Left lung (tissue), 10 donors: ENCODE results near the gene DENND1A. TPM values are rescaled to one million over a fixed set of nuclear protein-coding genes. Genes with fewer than 3 reads are reported as not detected.

Experiments
- ATAC-seq: fragments of 200-7000 bp; cut with Tn5 transposase; one replicate; pipeline ENCODE4 v1.9.1; 2020; ENCODE audit warnings: moderate library complexity
- DNase-seq, 4 donors: peaks; one replicate each; pipeline ENCODE4 v3.0.0-alpha.2; 2013 to 2020
- H3K27ac ChIP-seq, 2 donors: fragments of 200-600 bp; sonication (generic) in 1 of 2; one replicate each; pipeline versions ENCODE4 v1.5.0 to v1.8.0; 2020 to 2021
- H3K27me3 ChIP-seq, 2 donors: fragments of 200-600 bp; sonication (generic) in 1 of 2; one replicate each; pipeline versions ENCODE4 v1.5.0 to v1.8.0; 2020 to 2021
- H3K36me3 ChIP-seq, 2 donors: fragments of 200-600 bp; sonication (generic) in 1 of 2; one replicate each; pipeline versions ENCODE4 v1.5.0 to v1.8.0; 2020 to 2021
- H3K4me1 ChIP-seq, 2 donors: fragments of 200-600 bp; one replicate each; pipeline ENCODE4 v1.8.0; 2021
- H3K4me3 ChIP-seq, 2 donors: fragments of 200-600 bp; sonication (generic) in 1 of 2; one replicate each; pipeline versions ENCODE4 v1.5.0 to v1.8.0; 2020 to 2021; ENCODE audit warnings: mild to moderate bottlenecking in 1 of 2
- H3K9me3 ChIP-seq, 2 donors: fragments of 200-600 bp; sonication (generic) in 1 of 2; one replicate each; pipeline versions ENCODE4 v1.5.0 to v1.8.0; 2020 to 2021
- intact Hi-C, 2 donors: fragments of 100-400 bp; cut with DNase I; formaldehyde crosslinking; loops; one replicate each; pipeline versions ENCODE4 v1.11.2 to v1.14.2; 2022
- polyA plus RNA-seq, 6 donors: library from polyadenylated mRNA; unstranded; fragments of 120-200 nt; gene quantifications; one replicate each; pipeline ENCODE4 v1.2.1, GENCODE V29; 2013; ENCODE audit not compliant: insufficient read length in 6 of 6
- total RNA-seq, 2 donors: library from RNA; stranded (reverse); fragmentation: NEBNext Ultra II Directional; extraction: Animal tissue kit (Norgen Biotek cat#: 25700); gene quantifications; one replicate each; pipeline ENCODE4 v1.2.1, GENCODE V29; 2021
- TF ChIP-seq, protein P1 (sequence below), 2 donors: fragments of 200-600 bp; sonication (generic) in 1 of 2; IDR thresholded peaks; one replicate each; pipeline versions ENCODE4 v1.5.0 to v1.8.0; 2021; ENCODE audit warnings: antibody characterized with exemption in 2 of 2
- donor health status: DM: no; HTN: yes; CAD: no.
- donor health status: DM: no; HTN: no; CAD: no.

The DENND1A gene
- total and polyA plus RNA-seq, 8 donors, result 8.3 to 23.2 (median 9.7) TPM

GRCh38 chr9:123525957-123526356 lies 404.0 kb downstream of the DENND1A start:
- H3K9me3 ChIP-seq, result peaks cover 0 to 9% of the 10 kb centered on the region in 2 donors
- no peaks in the 10 kb centered on the region for H3K4me1 ChIP-seq
- no peak overlapping the region for H3K4me3 ChIP-seq

GRCh38 chr9:123525424-123525823 lies 404.5 kb downstream of the DENND1A start:
- H3K36me3 ChIP-seq, result no peaks in the 10 kb centered on the region
- DNase-seq, result no peak
- peaks cover 0 to 3% of the 10 kb centered on the region in 2 donors for H3K9me3 ChIP-seq
- TF ChIP-seq, protein P1, sequence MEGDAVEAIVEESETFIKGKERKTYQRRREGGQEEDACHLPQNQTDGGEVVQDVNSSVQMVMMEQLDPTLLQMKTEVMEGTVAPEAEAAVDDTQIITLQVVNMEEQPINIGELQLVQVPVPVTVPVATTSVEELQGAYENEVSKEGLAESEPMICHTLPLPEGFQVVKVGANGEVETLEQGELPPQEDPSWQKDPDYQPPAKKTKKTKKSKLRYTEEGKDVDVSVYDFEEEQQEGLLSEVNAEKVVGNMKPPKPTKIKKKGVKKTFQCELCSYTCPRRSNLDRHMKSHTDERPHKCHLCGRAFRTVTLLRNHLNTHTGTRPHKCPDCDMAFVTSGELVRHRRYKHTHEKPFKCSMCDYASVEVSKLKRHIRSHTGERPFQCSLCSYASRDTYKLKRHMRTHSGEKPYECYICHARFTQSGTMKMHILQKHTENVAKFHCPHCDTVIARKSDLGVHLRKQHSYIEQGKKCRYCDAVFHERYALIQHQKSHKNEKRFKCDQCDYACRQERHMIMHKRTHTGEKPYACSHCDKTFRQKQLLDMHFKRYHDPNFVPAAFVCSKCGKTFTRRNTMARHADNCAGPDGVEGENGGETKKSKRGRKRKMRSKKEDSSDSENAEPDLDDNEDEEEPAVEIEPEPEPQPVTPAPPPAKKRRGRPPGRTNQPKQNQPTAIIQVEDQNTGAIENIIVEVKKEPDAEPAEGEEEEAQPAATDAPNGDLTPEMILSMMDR (IDR thresholded peaks at IDR 0.05), result no peak
- no peak overlapping the region for H3K4me3 ChIP-seq
- no peaks in the 10 kb centered on the region for H3K27me3 ChIP-seq
- no peak overlapping the region for H3K27ac ChIP-seq
- no peaks in the 10 kb centered on the region for H3K4me1 ChIP-seq
- intact Hi-C loops, result no loop called here
- no peak for ATAC-seq

More at GRCh38 chr9:123525957-123526356, 404.0 kb downstream of the DENND1A start:
- no peaks in the 10 kb centered on the region for H3K27me3 ChIP-seq
- DNase-seq, result no peak
- H3K36me3 ChIP-seq, result no peaks in the 10 kb centered on the region
- intact Hi-C loops, result no loop called here
- ATAC-seq, result no peak
- no peak overlapping the region for H3K27ac ChIP-seq
- TF ChIP-seq, protein P1 (IDR thresholded peaks at IDR 0.05), result no peak

- H3K9me3 ChIP-seq, result no peaks in the 10 kb centered on the region
- H3K27ac ChIP-seq, result no peak overlapping the region
- intact Hi-C loops, result no loop called here
- no peaks in the 10 kb centered on the region for H3K36me3 ChIP-seq
- ATAC-seq, result no peak
- TF ChIP-seq, protein P1 (IDR thresholded peaks at IDR 0.05), result no peak
- DNase-seq, result no peak
- no peaks in the 10 kb centered on the region for H3K4me1 ChIP-seq
- H3K4me3 ChIP-seq, result no peak overlapping the region
- H3K27me3 ChIP-seq, result no peaks in the 10 kb centered on the region
Measured at GRCh38 chr9:123524866-123525265, 405.1 kb downstream of the DENND1A start.

DNA sequence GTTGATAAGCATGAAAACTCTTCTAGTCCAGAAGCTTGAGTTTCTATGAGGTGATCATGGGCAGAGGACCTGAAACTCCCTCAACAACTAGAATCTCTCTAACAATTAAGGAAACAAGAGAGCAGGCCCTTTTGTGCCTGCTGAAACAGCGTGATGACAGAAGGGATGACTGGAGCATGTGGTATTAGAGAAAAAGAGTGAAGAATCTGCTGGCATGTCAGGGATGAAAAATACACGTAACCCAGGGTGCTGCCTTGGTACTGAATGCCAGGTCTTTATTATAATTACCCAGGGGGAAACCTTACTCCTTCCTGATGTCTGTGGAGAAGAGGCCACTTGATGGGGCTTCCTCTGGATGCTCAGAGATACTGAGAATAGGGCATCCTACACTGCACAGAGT lies 406.1 kb downstream of the DENND1A start:
- Histone ChIP-seq H3K4me1 (no peaks in the 10 kb centered on the region), H3K4me3 (no peak overlapping the region), H3K36me3 (no peaks in the 10 kb centered on the region), H3K27ac (no peak overlapping the region), H3K27me3 (no peaks in the 10 kb centered on the region), H3K9me3 (no peaks in the 10 kb centered on the region)
- TF ChIP-seq, protein P1 (IDR thresholded peaks at IDR 0.05), result no peak
- intact Hi-C loops, result no loop called here
- DNase-seq (no peak), ATAC-seq (no peak)

GRCh38 chr9:123523001-123523400 lies 406.9 kb downstream of the DENND1A start:
- no peaks in the 10 kb centered on the region for H3K27me3 ChIP-seq
- H3K9me3 ChIP-seq, result no peaks in the 10 kb centered on the region
- DNase-seq, result no peak
- ATAC-seq, result no peak
- H3K36me3 ChIP-seq, result no peaks in the 10 kb centered on the region
- H3K4me3 ChIP-seq, result no peak overlapping the region
- H3K27ac ChIP-seq, result no peak overlapping the region
- TF ChIP-seq, protein P1 (IDR thresholded peaks at IDR 0.05), result no peak
- no peaks in the 10 kb centered on the region for H3K4me1 ChIP-seq
- intact Hi-C loops, result no loop called here
